Smooth muscle cell (in vitro differentiated cells): ENCODE data around the gene TC2N. TPM values are rescaled to one million over a fixed set of nuclear protein-coding genes. Genes with fewer than 3 reads are reported as not detected.

ENCODE experiments used
- DNase-seq: peaks from one replicate; lab custom pipeline; 2025; ENCODE audit not compliant: unreplicated experiment; lab: John Stamatoyannopoulos, UW
- H2AFZ ChIP-seq: fragments of 200-600 bp; sonication (generic); 2 replicates; pipeline ENCODE4 v1.6.0; 2016; ENCODE audit warnings: antibody characterized with exemption, low read depth, mild to moderate bottlenecking
- H3F3A ChIP-seq: fragments of 200-600 bp; sonication (generic); 2 replicates; pipeline ENCODE4 v1.6.0; 2017; ENCODE audit warnings: antibody characterized with exemption, low read depth
- H3K27ac ChIP-seq: fragments of 200-600 bp; sonication (generic); 2 replicates; pipeline ENCODE4 v1.5.1; 2016; ENCODE audit warnings: low read depth, mild to moderate bottlenecking
- H3K27me3 ChIP-seq: fragments of 200-600 bp; sonication (generic); 2 replicates; pipeline ENCODE4 v1.6.1; 2016; ENCODE audit warnings: low read depth, mild to moderate bottlenecking
- H3K36me3 ChIP-seq: fragments of 200-600 bp; sonication (generic); 2 replicates; pipeline ENCODE4 v1.5.1; 2016; ENCODE audit warnings: low read depth
- H3K4me1 ChIP-seq: fragments of 200-600 bp; sonication (generic); 2 replicates; pipeline ENCODE4 v1.5.1; 2016; ENCODE audit warnings: low read depth
- H3K4me2 ChIP-seq: fragments of 200-600 bp; sonication (generic); 2 replicates; pipeline ENCODE4 v1.6.0; 2016; ENCODE audit warnings: mild to moderate bottlenecking
- H3K4me3 ChIP-seq: fragments of 200-600 bp; sonication (generic); 2 replicates; pipeline ENCODE4 v1.5.1; 2016; ENCODE audit warnings: mild to moderate bottlenecking
- H3K79me2 ChIP-seq: fragments of 200-600 bp; sonication (generic); 2 replicates; pipeline ENCODE4 v1.6.0; 2016; ENCODE audit warnings: low read depth, mild to moderate bottlenecking
- H3K9ac ChIP-seq: fragments of 200-600 bp; sonication (generic); 2 replicates; pipeline ENCODE4 v1.6.0; 2016; ENCODE audit warnings: low read depth
- H3K9me3 ChIP-seq: fragments of 200-600 bp; sonication (generic); replicated peaks from 2 replicates; pipeline ENCODE4 v1.5.1; 2016; ENCODE audit warnings: low read depth
- H4K20me1 ChIP-seq: fragments of 200-600 bp; sonication (generic); 2 replicates; pipeline ENCODE4 v1.6.0; 2016; ENCODE audit warnings: low read depth
- WGBS: methylation state at CpG from one replicate; pipeline ENCODE4 v1.1.7; 2016; ENCODE audit warnings: low lambda C conversion rate; 5-methylcytosine and 5-hydroxymethylcytosine counted together
- polyA plus RNA-seq: library from polyadenylated mRNA; unstranded; fragments of >200 nt; fragmentation: Nextera tagmentation; extraction: Ambion mirVana; gene quantifications from 2 replicates; pipeline ENCODE4 v1.2.1, GENCODE V29; 2016
- total RNA-seq: library from RNA; depleted of rRNA; stranded (reverse); fragments of >200 nt; gene quantifications from 2 replicates; pipeline ENCODE4 v1.2.3, GENCODE V29; 2014
- TF ChIP-seq, protein P1 (sequence below): fragments of 200-600 bp; sonication (generic); IDR thresholded peaks from 2 replicates; pipeline ENCODE4 v1.5.1; 2017; ENCODE audit warnings: borderline replicate concordance, mild to moderate bottlenecking, antibody characterized with exemption; ENCODE audit not compliant: insufficient read depth, poor library complexity, severe bottlenecking

Gene TC2N
- total and polyA plus RNA-seq, 2 experiments from 2014 or later: 0.33 to 10.3 TPM

DNA sequence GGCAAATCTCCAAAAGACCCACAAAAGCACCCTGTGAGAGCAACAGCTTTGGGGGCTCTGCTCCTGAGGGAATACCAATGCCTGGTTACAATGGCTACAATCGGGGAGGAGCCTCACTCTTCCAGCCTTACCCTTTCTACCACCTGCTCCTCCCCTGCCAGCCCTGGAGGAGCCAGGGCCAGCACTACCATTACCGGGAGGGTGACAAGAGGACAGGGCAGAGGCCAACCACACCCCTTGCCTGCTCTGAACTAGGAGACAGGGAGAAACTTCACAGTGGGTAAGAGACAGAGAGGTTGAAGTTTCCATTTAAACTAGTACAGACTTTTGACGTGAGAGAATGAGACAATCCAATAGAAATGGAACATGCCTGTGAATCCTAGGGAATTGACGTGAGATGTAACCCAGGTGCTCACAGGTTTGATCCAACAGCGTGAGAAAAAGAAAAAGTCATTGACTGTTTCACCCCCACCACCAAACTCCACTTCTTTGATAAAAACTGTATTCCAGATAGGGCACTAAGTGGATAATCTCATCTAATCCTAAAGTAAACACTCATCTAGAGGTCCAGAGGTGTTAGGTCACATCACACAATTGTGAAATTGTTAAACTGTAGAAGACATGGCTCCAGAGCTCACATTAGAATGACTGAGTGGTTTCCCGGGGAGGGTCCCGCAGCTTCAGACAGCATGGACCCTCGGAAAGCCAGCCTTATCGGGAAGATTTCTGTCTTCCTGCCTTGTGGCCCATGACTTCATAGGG, 8.4 kb upstream of the TC2N start:
- 53% methylated on average over 9 of the region's 9 CpGs for WGBS
- Histone ChIP-seq H2AFZ (no peak overlapping the region), H3K4me1 (no peaks in the 10 kb centered on the region), H4K20me1 (no peaks in the 10 kb centered on the region), H3K4me2 (no peak overlapping the region), H3K79me2 (no peaks in the 10 kb centered on the region), H3K4me3 (no peak overlapping the region), H3K9ac (no peak overlapping the region), H3K27me3 (no peaks in the 10 kb centered on the region), H3K36me3 (no peaks in the 10 kb centered on the region), H3K27ac (no peak overlapping the region), H3K9me3 (no peaks in the 10 kb centered on the region), H3F3A (no peaks in the 10 kb centered on the region)
- TF ChIP-seq, protein P1, sequence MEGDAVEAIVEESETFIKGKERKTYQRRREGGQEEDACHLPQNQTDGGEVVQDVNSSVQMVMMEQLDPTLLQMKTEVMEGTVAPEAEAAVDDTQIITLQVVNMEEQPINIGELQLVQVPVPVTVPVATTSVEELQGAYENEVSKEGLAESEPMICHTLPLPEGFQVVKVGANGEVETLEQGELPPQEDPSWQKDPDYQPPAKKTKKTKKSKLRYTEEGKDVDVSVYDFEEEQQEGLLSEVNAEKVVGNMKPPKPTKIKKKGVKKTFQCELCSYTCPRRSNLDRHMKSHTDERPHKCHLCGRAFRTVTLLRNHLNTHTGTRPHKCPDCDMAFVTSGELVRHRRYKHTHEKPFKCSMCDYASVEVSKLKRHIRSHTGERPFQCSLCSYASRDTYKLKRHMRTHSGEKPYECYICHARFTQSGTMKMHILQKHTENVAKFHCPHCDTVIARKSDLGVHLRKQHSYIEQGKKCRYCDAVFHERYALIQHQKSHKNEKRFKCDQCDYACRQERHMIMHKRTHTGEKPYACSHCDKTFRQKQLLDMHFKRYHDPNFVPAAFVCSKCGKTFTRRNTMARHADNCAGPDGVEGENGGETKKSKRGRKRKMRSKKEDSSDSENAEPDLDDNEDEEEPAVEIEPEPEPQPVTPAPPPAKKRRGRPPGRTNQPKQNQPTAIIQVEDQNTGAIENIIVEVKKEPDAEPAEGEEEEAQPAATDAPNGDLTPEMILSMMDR: no peak
- no peak for DNase-seq

DNA sequence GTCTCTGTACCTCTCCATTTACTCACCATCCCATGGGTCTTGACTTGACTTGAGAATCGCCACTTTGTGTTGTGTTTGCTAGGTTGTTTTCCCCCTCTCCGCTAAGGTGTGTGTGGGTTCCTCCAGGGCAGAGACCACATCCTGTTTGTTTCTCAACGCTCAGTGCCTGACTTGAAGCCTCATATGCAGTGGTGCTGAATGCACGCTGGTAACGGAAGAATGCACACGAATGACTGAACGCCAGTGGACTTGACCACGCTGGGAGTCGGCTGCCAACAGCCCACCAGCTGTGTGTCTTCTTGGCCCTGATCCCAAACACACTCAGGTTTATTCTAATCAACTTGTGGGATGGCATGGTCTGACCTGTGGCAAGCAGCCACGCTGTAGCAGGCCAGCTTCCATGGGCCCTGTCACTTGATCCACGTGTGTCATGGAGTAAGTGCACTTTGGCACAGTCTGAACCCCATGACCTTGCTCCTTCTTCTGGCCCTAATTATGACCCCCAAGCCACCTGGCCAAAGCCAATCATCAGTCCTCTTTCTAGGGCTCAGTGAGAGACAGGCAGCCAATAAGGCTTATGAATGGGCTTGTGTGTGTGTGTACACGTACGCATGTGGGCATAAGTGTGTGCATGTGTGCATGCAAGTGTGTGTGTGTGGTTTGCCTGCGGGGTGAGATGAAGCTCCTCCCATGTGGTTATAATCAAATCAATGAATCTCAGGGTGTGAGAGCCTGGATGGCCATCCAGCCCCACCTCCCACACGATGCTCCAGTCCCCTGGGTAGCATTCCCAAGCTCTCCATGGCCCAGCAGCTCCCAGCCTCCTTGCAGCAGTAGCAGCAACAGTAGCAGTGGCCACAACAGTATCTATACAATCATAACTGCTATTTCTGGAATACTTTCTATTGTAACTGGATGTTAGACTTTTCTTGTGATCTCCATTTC, 6.4 kb upstream of the TC2N start:
- Histone ChIP-seq H3K27ac (no peak overlapping the region), H3K9ac (no peak overlapping the region), H3F3A (no peaks in the 10 kb centered on the region), H2AFZ (no peak overlapping the region), H3K27me3 (no peaks in the 10 kb centered on the region), H3K36me3 (no peaks in the 10 kb centered on the region), H3K4me1 (no peaks in the 10 kb centered on the region), H4K20me1 (no peaks in the 10 kb centered on the region), H3K4me3 (no peak overlapping the region), H3K4me2 (no peak overlapping the region), H3K9me3 (no peaks in the 10 kb centered on the region), H3K79me2 (no peaks in the 10 kb centered on the region)
- no peak for DNase-seq
- WGBS: 94% methylated on average over 15 of the region's 15 CpGs
- TF ChIP-seq, protein P1: no peak

DNA sequence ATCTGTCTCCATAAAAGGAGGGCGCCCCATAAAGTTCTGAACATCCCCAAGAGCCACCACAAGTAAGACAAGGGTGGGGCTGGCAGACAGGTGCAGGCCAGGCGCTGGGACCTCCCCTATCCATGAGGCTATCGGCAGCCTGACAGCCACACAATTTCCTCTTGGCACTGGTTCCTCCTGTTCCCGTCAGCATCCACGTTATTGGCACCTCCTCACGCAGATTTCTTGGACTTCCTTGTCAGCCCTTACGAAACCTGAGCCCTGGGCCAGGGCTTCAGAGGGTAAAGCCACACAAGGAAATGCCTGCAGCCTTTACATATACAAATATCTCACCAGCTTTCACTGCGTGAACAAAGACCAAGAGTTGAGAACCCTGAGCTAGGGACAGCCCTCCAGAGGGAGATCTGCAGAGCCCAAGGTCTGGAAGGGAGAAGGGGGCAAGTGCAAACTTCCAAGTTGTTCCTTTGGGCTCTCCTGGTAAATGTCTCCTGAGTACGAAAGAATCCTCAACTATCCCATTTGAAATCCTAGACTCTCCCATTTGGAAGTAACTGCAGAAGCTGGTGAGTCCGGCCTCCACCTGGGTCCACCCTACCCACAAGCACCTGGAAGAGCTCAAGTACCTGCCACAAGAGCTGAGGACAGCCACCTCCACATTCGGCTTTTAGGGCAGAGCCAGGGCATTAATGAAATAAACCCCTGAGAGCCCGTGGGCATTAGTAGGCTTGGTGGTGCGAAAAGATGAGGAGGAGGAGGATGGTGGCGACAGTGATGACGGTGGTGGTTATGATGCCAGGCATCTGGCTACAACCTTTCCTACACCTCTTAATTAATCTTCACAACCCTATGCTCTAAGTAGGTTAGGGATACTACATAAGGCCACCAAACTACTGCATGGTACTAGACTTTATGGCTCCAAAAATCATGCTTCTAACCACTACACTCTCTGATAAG, 5.5 kb upstream of the TC2N start:
- Histone ChIP-seq H3K4me3 (no peak overlapping the region), H3K4me1 (no peaks in the 10 kb centered on the region), H3F3A (no peaks in the 10 kb centered on the region), H3K79me2 (no peaks in the 10 kb centered on the region), H4K20me1 (no peaks in the 10 kb centered on the region), H3K9me3 (no peaks in the 10 kb centered on the region), H3K27ac (no peak overlapping the region), H3K9ac (no peak overlapping the region), H2AFZ (no peak overlapping the region), H3K27me3 (no peaks in the 10 kb centered on the region), H3K4me2 (no peak overlapping the region), H3K36me3 (no peaks in the 10 kb centered on the region)
- TF ChIP-seq, protein P1: no peak
- no peak for DNase-seq
- WGBS: 88% methylated on average over 15 of the region's 15 CpGs
